Ascending aorta (tissue), 2 donors: ENCODE measurements around the gene GSAP. TPM values are rescaled to one million over a fixed set of nuclear protein-coding genes. Genes with fewer than 3 reads are reported as not detected.

Experiments used
- DNase-seq, 2 donors: peaks; one replicate each; pipeline ENCODE4 v3.0.0-alpha.2; 2019; ENCODE audit warnings: low spot score in 2 of 2
- H3K27ac ChIP-seq, 2 donors: fragments of 200-600 bp; sonication (generic); one replicate each; pipeline ENCODE4 v1.5.1; 2016 to 2017; ENCODE audit warnings: mild to moderate bottlenecking in 1 of 2
- H3K27me3 ChIP-seq: fragments of 200-600 bp; sonication (generic); one replicate; pipeline ENCODE4 v1.5.1; 2017
- H3K36me3 ChIP-seq, 2 donors: fragments of 200-600 bp; sonication (generic); one replicate each; pipeline ENCODE4 v1.5.1; 2016
- H3K4me1 ChIP-seq, 2 donors: fragments of 200-600 bp; sonication (generic); one replicate each; pipeline ENCODE4 v1.5.1; 2016 to 2017; ENCODE audit warnings: mild to moderate bottlenecking in 1 of 2
- H3K4me3 ChIP-seq, 2 donors: fragments of 200-600 bp; sonication (generic); one replicate each; pipeline ENCODE4 v1.5.1; 2016 to 2017; ENCODE audit warnings: mild to moderate bottlenecking in 1 of 2
- H3K9me3 ChIP-seq, 2 donors: fragments of 200-600 bp; sonication (generic); one replicate each; pipeline ENCODE4 v1.5.1; 2016
- intact Hi-C: fragments of 100-400 bp; cut with DNase I; formaldehyde crosslinking; loops from one replicate; pipeline ENCODE4 v1.15.1; 2023
- total RNA-seq: library from RNA; depleted of rRNA; stranded (reverse); fragments of >200 nt; gene quantifications from one replicate; pipeline ENCODE4 v1.1.0, GENCODE V29; 2016
- TF ChIP-seq, protein P1 (sequence below), 3 experiments: fragments of 200-600 bp in 2 of 3; fragments of 450-650 bp in 1 of 3; sonication (generic) in 2 of 3; IDR thresholded peaks; one replicate each; pipeline ENCODE4 v1.5.1; 2016 to 2019; ENCODE audit warnings: antibody characterized with exemption in 3 of 3, mild to moderate bottlenecking in 1 of 3, moderate library complexity in 1 of 3

Gene GSAP
- total RNA-seq, 1 donor from 2014 or later, result 10.9 TPM

DNA sequence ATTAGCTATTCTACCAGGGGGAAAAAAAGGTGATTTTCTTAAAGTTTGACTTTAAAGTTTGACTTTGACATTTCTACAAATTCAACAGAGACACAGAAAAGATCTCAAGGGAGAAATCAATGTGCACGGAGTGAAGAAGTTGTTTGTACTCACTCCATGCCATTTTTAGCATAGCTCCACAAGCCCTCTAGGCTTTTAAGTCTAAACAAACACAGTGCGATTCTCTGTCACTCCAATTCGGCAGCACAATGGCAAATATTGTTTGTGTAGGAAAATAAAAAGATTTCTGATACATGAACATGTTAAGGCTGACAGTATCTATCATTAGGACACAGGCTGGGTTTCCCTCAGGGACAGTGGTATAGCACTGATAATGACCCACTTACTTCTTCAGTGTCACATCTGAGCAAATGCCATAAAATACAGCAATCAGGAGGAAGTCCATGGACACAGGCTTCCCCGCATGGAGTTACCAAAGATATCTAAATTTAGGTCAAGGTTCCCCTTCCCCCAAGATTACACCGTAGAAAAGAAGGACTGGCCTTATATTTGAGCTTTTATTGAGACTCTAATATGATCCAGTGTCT, 28.0 kb downstream of the GSAP start:
- Histone ChIP-seq H3K9me3 (no peaks in the 10 kb centered on the region), H3K4me3 (no peak overlapping the region), H3K4me1 (no peaks in the 10 kb centered on the region), H3K27me3 (no peaks in the 10 kb centered on the region), H3K36me3 (no peaks in the 10 kb centered on the region), H3K27ac (no peak overlapping the region)
- TF ChIP-seq, protein P1, sequence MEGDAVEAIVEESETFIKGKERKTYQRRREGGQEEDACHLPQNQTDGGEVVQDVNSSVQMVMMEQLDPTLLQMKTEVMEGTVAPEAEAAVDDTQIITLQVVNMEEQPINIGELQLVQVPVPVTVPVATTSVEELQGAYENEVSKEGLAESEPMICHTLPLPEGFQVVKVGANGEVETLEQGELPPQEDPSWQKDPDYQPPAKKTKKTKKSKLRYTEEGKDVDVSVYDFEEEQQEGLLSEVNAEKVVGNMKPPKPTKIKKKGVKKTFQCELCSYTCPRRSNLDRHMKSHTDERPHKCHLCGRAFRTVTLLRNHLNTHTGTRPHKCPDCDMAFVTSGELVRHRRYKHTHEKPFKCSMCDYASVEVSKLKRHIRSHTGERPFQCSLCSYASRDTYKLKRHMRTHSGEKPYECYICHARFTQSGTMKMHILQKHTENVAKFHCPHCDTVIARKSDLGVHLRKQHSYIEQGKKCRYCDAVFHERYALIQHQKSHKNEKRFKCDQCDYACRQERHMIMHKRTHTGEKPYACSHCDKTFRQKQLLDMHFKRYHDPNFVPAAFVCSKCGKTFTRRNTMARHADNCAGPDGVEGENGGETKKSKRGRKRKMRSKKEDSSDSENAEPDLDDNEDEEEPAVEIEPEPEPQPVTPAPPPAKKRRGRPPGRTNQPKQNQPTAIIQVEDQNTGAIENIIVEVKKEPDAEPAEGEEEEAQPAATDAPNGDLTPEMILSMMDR (IDR thresholded peaks at IDR 0.05), result no peak
- no peak for DNase-seq
- intact Hi-C loops, result no loop called here

DNA sequence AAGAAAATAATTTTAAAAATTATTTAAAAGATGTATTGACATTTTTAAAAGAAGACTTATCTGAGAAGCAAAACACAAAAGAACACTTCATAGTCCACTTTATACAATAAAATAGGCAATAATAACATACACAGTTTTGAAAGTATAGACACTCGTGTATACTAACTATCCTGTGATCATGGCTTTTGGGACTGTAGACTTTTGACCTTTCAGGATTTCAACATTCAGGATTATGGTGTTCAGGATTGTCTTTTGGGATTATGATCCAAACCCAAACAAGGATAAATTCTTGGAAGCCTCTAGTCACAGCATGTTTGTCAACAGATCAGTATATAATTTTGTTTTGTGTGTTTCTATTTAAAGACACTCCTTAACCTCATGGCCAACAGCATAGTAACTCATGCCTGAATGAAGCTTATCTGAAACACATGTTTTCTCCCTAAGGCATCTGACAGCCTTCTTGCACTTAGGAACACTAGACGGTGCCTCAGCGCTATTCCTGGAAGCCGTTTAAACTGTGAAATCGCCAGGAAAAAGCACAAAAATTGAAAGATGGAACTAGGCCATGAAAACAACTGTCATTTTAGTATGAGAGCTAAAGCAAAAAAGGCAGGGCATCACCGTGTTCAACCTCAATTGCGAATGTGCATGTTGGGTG, 29.9 kb downstream of the GSAP start:
- TF ChIP-seq, protein P1 (IDR thresholded peaks at IDR 0.05), result no peak
- H3K4me1 ChIP-seq, result no peaks in the 10 kb centered on the region
- H3K4me3 ChIP-seq, result no peak overlapping the region
- H3K27ac ChIP-seq, result no peak overlapping the region
- H3K9me3 ChIP-seq, result no peaks in the 10 kb centered on the region
- no peak for DNase-seq
- no peaks in the 10 kb centered on the region for H3K36me3 ChIP-seq
- no peaks in the 10 kb centered on the region for H3K27me3 ChIP-seq
- intact Hi-C loops, result no loop called here

DNA sequence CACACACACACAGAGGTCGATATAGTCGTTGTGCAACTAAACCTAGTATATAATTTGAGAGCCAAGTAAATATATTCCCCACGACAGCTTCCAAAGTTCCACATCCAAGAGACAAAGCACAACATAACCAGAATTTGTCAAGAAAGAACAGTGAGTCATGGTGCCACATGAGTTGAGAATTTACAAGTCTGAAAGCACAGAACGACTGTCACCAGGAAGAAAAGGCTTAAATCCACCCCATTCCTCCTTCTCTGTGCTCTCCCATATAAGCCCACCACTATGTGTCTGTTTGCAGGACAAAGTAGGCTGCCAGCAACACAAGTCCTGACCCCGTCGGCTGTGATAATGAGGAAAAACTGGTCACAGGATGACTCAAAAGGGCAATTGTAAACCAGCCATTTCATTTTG, 32.8 kb downstream of the GSAP start:
- no peak overlapping the region for H3K27ac ChIP-seq

DNA sequence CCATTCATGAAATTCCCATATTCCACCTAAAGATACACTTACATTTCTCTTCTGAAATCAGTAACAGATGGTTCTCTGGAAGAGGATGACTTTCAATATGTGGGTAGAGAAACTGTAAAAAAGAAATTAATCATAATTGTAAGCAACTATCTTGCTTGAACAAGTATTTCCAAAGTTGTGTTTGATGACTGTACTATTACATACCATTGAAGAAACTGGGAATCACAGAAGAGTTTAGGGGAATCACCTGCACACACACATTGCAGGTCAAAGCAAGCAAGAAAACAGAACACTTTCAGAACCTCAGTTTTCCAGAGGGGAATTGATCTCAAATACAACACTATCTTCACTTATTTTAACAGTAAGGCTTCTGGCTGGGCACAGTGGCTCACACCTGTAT, 33.6 kb downstream of the GSAP start:
- TF ChIP-seq, protein P1 (IDR thresholded peaks at IDR 0.05), result no peak
- Histone ChIP-seq H3K27me3 (no peaks in the 10 kb centered on the region), H3K4me1 (no peaks in the 10 kb centered on the region), H3K36me3 (no peaks in the 10 kb centered on the region), H3K4me3 (no peak overlapping the region), H3K9me3 (no peaks in the 10 kb centered on the region), H3K27ac (no peak overlapping the region)
- no peak for DNase-seq
- intact Hi-C loops, result no loop called here

More for the DNA sequence above, 32.8 kb downstream of the GSAP start:
- Histone ChIP-seq H3K4me3 (no peak overlapping the region), H3K27me3 (no peaks in the 10 kb centered on the region), H3K4me1 (no peaks in the 10 kb centered on the region), H3K36me3 (no peaks in the 10 kb centered on the region), H3K9me3 (no peaks in the 10 kb centered on the region)
- no peak for DNase-seq
- intact Hi-C loops, result no loop called here
- TF ChIP-seq, protein P1 (IDR thresholded peaks at IDR 0.05), result no peak

DNA sequence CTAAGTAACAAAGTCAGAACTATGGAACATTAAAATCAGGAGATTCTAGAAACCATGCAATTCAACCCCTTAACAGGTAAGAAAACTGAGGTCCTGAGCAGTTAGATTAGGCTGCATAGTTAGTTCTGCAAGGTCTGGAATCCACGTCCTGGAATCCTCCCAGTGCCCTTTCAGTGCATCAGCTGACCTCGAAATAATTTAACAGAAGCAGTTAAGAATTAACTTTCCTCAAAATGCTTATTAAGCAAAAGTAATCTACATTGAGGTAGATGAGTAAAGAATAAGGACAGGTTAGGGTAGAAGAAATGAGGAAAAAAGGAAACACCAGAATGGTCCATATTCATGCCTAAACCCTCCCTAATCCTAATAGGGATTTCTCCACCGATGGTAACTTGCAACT, 37.6 kb downstream of the GSAP start:
- Histone ChIP-seq H3K4me1 (no peaks in the 10 kb centered on the region), H3K27me3 (no peaks in the 10 kb centered on the region), H3K4me3 (no peak overlapping the region), H3K9me3 (no peaks in the 10 kb centered on the region), H3K36me3 (no peaks in the 10 kb centered on the region), H3K27ac (no peak overlapping the region)
- TF ChIP-seq, protein P1 (IDR thresholded peaks at IDR 0.05), result no peak
- intact Hi-C loops, result no loop called here
- DNase-seq, result no peak
